C4-2B (cell line): ENCODE measurements around the gene IGF2BP3.
"Not testable (repeated sequence)": the region's sequence is repeated elsewhere in the genome, so short reads cannot be mapped to it uniquely, and the experiment has no call there.

Source experiments
- H3K27ac ChIP-seq: fragments of 450-650 bp; 2 replicates; pipeline ENCODE4 v1.5.1; 2017
- ZFX ChIP-seq: fragments of 450-650 bp; IDR thresholded peaks from 2 replicates; pipeline ENCODE4 v1.6.1; 2017
- TF ChIP-seq, protein P1 (sequence below): fragments of 450-650 bp; conservative IDR thresholded peaks from 2 replicates; pipeline ENCODE4 v1.5.1; 2017; ENCODE audit warnings: mild to moderate bottlenecking

Gene IGF2BP3

DNA sequence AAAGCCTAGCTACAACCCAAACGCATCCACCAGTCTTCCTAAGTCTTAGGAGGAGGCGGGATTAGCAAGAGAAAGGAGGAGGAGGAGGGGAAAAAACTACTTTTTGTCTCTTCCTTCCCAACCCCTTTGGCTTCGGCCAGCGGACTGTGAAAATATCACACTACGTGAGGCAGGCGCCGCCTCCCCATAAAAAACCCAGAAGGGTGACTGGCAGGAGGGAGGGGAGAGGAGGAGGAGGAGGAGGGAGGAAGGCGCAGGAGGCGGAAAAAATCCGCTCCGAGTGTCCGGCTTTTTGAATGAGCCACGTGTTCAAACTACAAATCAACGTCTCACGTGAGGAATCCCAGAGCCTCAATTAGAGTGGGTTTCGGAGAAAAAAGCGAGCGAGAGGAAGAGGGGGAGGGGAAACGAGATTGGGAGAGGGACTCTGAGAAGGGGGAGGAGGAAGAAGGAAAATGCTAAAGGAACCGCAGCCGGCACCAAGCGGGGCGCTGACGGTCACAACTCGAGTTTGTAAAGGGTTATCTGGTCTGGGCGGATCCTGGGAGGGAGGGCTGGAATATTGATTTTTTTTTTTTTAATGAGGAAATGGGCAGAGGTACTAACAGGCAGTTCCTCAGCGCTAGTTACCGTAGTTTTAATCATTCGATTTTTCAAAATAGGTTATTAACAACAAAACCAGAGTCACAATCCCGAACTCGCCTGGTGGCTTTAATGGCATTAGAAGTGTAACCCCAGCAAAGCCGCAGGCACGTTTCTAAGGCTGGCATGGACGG, at the start of gene IGF2BP3:
Gene IGF2BP3 (minus strand): TSS at position 162 of the 776 bp plus-strand sequence. CDS start 381 bp downstream, outside the sequence.
- peak within 1 kb of the TSS; percentile 91 for H3K27ac ChIP-seq
- TF ChIP-seq, protein P1, sequence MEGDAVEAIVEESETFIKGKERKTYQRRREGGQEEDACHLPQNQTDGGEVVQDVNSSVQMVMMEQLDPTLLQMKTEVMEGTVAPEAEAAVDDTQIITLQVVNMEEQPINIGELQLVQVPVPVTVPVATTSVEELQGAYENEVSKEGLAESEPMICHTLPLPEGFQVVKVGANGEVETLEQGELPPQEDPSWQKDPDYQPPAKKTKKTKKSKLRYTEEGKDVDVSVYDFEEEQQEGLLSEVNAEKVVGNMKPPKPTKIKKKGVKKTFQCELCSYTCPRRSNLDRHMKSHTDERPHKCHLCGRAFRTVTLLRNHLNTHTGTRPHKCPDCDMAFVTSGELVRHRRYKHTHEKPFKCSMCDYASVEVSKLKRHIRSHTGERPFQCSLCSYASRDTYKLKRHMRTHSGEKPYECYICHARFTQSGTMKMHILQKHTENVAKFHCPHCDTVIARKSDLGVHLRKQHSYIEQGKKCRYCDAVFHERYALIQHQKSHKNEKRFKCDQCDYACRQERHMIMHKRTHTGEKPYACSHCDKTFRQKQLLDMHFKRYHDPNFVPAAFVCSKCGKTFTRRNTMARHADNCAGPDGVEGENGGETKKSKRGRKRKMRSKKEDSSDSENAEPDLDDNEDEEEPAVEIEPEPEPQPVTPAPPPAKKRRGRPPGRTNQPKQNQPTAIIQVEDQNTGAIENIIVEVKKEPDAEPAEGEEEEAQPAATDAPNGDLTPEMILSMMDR = no peak
- TF ChIP-seq ZFX = no peak

DNA sequence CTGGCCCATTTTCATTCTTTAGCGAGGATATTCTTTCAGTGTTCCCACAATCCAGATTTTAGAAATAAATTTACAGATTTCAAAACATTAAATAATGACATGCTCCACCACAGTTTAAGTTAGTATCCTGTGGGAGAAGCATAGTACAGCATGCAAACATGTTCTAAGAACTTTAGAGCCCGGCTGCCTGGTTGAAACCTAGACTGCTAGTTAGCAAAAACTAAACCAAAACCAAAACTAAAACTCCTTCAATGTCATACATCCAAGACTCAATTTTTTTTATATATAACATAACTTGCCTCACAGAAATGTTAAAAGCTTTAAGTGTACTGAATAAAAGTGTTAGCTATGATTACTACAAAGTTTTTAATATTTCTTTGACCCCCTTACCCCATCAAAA, 44.5 kb upstream of the IGF2BP3 start:
- TF ChIP-seq, protein P1 = no peak
- TF ChIP-seq ZFX = no peak
- H3K27ac ChIP-seq = no peak overlapping the region

DNA sequence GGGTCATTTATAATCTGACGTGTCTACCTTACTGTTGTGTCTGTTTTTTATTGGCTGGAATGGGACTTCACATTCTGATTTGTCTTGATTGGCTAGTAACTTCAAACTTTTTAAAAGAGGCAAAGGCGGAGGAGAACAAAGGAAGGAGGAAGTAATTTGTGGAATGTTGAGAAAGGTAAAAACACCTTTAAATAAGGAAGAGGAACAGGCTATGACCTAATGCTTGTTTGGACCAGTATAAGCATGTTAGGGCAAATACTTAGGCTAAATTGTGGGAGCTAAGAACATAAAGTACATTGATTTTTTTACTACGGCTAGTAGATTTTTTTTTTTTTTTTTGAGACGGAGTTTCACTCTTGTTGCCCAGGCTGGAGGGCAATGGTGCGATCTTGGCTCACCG, 43.5 kb upstream of the IGF2BP3 start:
- H3K27ac ChIP-seq = not testable (repeated sequence)

DNA sequence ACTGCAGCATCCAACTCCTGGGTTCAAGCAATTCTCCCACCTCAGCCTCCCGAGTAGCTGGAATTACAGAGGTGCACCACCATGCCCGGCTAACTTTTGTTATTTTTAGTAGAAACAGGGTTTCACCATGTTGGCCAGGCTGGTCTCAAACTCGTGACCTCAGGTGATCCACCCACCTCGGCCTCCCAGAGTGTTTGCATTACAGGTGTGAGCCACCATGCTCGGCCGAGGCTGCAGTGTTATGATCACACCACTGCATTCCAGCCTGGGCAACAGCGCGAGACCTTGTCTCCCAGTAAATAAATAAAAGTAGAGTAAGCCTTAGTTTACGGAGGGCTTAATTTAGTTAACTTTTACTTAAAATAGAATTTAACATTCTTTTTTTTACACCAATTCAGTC, 23.7 kb upstream of the IGF2BP3 start:
- TF ChIP-seq, protein P1 = no peak
- no peak for TF ChIP-seq ZFX
- H3K27ac ChIP-seq = no peak overlapping the region

DNA sequence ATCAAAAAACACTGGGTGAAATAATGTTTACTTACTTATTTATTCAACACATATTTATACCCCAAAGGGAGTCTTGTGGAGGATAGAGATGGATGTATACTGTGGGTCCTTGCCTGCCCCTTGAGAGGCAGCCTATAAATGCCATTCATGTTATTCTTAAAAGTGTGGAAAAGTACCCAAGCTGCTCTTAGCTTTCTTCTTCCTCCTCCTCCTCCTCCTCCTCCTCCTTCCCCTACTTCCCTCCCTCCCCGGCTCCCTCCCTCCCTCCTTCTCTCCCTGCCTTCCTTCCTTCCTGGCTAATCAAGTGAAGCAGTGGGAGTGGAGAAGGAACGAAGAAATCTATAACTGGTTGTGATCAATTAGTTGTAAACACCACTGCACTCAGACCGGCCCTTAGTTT, 21.2 kb upstream of the IGF2BP3 start:
- H3K27ac ChIP-seq = no peak overlapping the region
- TF ChIP-seq, protein P1 = no peak
- TF ChIP-seq ZFX = no peak

DNA sequence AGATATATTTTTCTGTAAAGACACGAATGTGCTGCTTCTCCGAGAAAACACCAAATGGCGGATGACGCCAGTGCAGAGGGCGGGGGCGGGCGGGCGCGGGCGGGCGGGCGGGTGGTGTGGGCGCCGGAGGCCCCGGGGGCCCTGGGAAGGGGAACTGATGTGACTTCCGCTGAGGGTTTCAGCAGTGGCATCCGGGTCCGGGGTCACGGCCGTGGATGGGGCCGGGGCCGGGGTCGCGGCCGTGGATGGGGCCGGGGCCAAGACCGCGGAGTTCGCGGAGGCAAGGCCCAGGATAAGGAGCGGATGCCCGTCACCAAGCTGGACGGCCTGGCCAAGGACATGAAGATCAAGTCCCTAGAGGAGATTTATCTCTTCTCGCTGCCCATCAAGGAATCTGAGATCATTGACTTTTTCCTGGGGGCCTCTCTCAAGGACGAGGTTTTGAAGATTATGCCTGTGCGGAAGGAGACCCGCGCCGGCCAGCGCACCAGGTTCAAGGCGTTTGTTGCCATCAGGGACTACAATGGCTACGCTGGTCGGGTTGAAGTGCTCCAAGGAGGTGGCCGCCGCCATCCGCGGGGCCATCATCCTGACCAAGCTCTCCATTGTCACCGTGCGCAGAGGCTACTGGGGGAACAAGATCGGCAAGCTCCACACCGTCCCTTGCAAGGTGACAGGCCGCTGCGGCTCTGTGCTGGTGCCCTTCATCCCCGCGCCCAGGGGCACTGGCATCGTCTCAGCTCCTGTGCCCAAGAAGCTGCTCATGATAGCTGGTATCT, 20.3 kb upstream of the IGF2BP3 start:
- TF ChIP-seq, protein P1 = no peak
- TF ChIP-seq ZFX = no peak
- H3K27ac ChIP-seq = no peak overlapping the region

DNA sequence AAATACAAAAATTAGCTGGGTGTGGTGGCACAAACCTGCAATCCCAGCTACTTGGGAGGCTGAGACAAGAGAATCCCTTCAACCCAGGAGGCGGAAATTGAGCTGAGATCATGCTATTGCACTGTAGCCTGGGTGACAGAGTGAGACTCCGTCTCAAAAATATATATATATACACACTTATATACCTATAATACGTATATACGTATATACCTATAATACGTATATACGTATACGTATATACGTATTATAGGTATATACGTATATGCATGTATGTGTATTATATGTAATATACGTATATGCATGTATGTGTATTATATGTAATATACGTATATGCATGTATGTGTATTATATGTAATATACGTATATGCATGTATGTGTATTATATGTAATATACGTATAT, 18.4 kb upstream of the IGF2BP3 start:
- H3K27ac ChIP-seq = not testable (repeated sequence)

DNA sequence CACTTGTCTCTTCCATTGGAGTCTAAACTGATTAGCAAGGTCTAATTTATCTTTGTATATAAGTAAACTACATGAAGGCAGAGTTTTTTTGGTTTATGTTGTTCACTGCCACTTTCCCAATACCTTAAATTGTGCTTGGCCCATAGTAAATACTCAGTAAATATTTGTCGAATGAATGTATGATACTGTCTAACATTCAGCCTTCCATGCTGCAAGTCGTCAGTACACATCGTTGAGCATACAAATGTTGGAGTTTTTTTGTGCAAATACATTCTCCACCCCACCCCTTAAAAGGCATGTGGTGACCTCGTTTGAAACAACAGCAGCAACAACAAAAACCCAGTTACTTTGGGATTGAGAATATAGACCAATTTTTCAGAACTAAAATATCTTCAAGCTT, 17.4 kb upstream of the IGF2BP3 start:
- TF ChIP-seq, protein P1 = no peak
- no peak for TF ChIP-seq ZFX
- no peak overlapping the region for H3K27ac ChIP-seq
